ENCODE measurements around the gene MYO15A. TPM values are rescaled to one million over a fixed set of nuclear protein-coding genes. Genes with fewer than 3 reads are reported as not detected.
A peak's percentile ranks its signal among the peaks of the same experiment; 100 is the strongest.

The MYO15A gene
- polyA plus RNA-seq, 3 donors, result 0.31 to 4.4 (median 0.56) TPM

- Histone ChIP-seq H3K9ac (ENCODE audit: insufficient read depth, low read length, poor library complexity, severe bottlenecking) (no peak overlapping the region), H3K4me2 (replicated peaks; ENCODE audit: extremely low read depth, low read length, poor library complexity, severe bottlenecking) (no peak overlapping the region), H3K36me3 (replicated peaks in 1 of 2; ENCODE audit: control insufficient read depth in 1 of 2, insufficient read depth in 2 of 2, low read length in 2 of 2) (no peaks in the 10 kb centered on the region), H2AFZ (ENCODE audit: insufficient read depth, low read depth, low read length, poor library complexity, severe bottlenecking) (peak overlapping the region; percentile 21), H3K79me2 (ENCODE audit: insufficient read depth, low read length) (no peaks in the 10 kb centered on the region), H3K27ac (ENCODE audit: low read depth in 1 of 2, low read length in 2 of 2) (no peak overlapping the region), H4K20me1 (ENCODE audit: insufficient read depth, low read length) (no peaks in the 10 kb centered on the region), H3K27me3 (ENCODE audit: control insufficient read depth in 2 of 2, insufficient read depth in 2 of 2, low read length in 2 of 2) (no peaks in the 10 kb centered on the region), H3K4me1 (ENCODE audit: control insufficient read depth in 1 of 2, insufficient read depth in 2 of 2, low read length in 2 of 2) (peaks cover 6 to 21% of the 10 kb centered on the region in 2 donors), H3K9me3 (replicated peaks in 1 of 2; ENCODE audit: control insufficient read depth in 1 of 2, insufficient read depth in 1 of 2, low read length in 2 of 2) (no peaks in the 10 kb centered on the region), H3K4me3 (replicated peaks in 1 of 3; ENCODE audit: low read depth in 2 of 3, low read length in 3 of 3) (no peak overlapping the region)
- H3K36me3 Mint-ChIP-seq, result no peaks in the 10 kb centered on the region
- H3K4me3 Mint-ChIP-seq, result no peak overlapping the region
- no peaks in the 10 kb centered on the region for H3K9me3 Mint-ChIP-seq
- WGBS (ENCODE audit: insufficient coverage), result 77% methylated on average over 2 of the region's 3 CpGs
- H3K27ac Mint-ChIP-seq, result peak overlapping the region in 3 of 7 donors; percentile 9 to 68 (median 64)
- no peak for DNase-seq
- H3K4me1 Mint-ChIP-seq, result peaks cover 14% of the 10 kb centered on the region
- peaks cover 0 to 6% (median 5%) of the 10 kb centered on the region in 3 donors for H3K27me3 Mint-ChIP-seq (ENCODE audit: low read depth in 3 of 3)
- TF ChIP-seq CTCF (IDR thresholded peaks at IDR 0.05), result no peak
- intact Hi-C loops (cut with micrococcal nuclease), result no loop called here
Observed at GRCh38 chr17:18159551-18160120, 51.1 kb downstream of the MYO15A start.

- H3K79me2 ChIP-seq (ENCODE audit: insufficient read depth, low read length), result no peaks in the 10 kb centered on the region
- H3K36me3 Mint-ChIP-seq, result no peaks in the 10 kb centered on the region
- H3K4me1 ChIP-seq (ENCODE audit: control insufficient read depth in 1 of 2, insufficient read depth in 2 of 2, low read length in 2 of 2), result peaks cover 6 to 21% of the 10 kb centered on the region in 2 donors
- peaks cover 0 to 6% (median 5%) of the 10 kb centered on the region in 3 donors for H3K27me3 Mint-ChIP-seq (ENCODE audit: low read depth in 3 of 3)
- intact Hi-C loops (cut with micrococcal nuclease), result no loop called here
- peak overlapping the region in 2 of 7 donors; percentile 23 to 64 for H3K27ac Mint-ChIP-seq
- no peaks in the 10 kb centered on the region for H3K27me3 ChIP-seq (ENCODE audit: control insufficient read depth in 2 of 2, insufficient read depth in 2 of 2, low read length in 2 of 2)
- H3K9ac ChIP-seq (ENCODE audit: insufficient read depth, low read length, poor library complexity, severe bottlenecking), result no peak overlapping the region
- no peak overlapping the region for H3K4me3 Mint-ChIP-seq
- H3K36me3 ChIP-seq (replicated peaks in 1 of 2; ENCODE audit: control insufficient read depth in 1 of 2, insufficient read depth in 2 of 2, low read length in 2 of 2), result no peaks in the 10 kb centered on the region
- H2AFZ ChIP-seq (ENCODE audit: insufficient read depth, low read depth, low read length, poor library complexity, severe bottlenecking), result peak overlapping the region; percentile 21
- WGBS (ENCODE audit: insufficient coverage), result 90% methylated on average over 3 of the region's 5 CpGs
- no peaks in the 10 kb centered on the region for H3K9me3 ChIP-seq (replicated peaks in 1 of 2; ENCODE audit: control insufficient read depth in 1 of 2, insufficient read depth in 1 of 2, low read length in 2 of 2)
- no peak overlapping the region for H3K4me3 ChIP-seq (replicated peaks in 1 of 3; ENCODE audit: low read depth in 2 of 3, low read length in 3 of 3)
- no peak for TF ChIP-seq CTCF (IDR thresholded peaks at IDR 0.05)
- H3K4me1 Mint-ChIP-seq, result peaks cover 14% of the 10 kb centered on the region
- no peak overlapping the region for H3K4me2 ChIP-seq (replicated peaks; ENCODE audit: extremely low read depth, low read length, poor library complexity, severe bottlenecking)
- H4K20me1 ChIP-seq (ENCODE audit: insufficient read depth, low read length), result no peaks in the 10 kb centered on the region
- no peak overlapping the region for H3K27ac ChIP-seq (ENCODE audit: low read depth in 1 of 2, low read length in 2 of 2)
- H3K9me3 Mint-ChIP-seq, result peaks cover 0 to 1% (median 0%) of the 10 kb centered on the region in 7 donors
- no peak for DNase-seq
Observed at GRCh38 chr17:18160128-18160856, 51.7 kb downstream of the MYO15A start.

Measured in CD14-positive monocyte (primary cell).